Measurements from ENCODE around the gene ARID4B.

The ARID4B gene

GRCh38 chr1:235266967-235267366, 61.0 kb downstream of the ARID4B start:
- DNase-seq = no peak
- H3K4me1 ChIP-seq (ENCODE audit: control insufficient read depth, low read depth, low read length) = peaks cover 2% of the 10 kb centered on the region
- no peak overlapping the region for H3K4me2 ChIP-seq (ENCODE audit: low read length)
- H3K4me3 ChIP-seq (ENCODE audit: low read length) = no peak overlapping the region
- H3K36me3 ChIP-seq (ENCODE audit: control insufficient read depth, insufficient read depth, low read length) = no peaks in the 10 kb centered on the region
- H4K5ac ChIP-seq (ENCODE audit: low read length) = no peak overlapping the region
- H3K18ac ChIP-seq (ENCODE audit: low read length) = no peak overlapping the region
- H2BK15ac ChIP-seq (replicated peaks; ENCODE audit: low read depth) = no peak overlapping the region
- peaks cover 50% of the 10 kb centered on the region for H3K79me2 ChIP-seq (ENCODE audit: control insufficient read depth, insufficient read depth, low read length)
- no peaks in the 10 kb centered on the region for H3K27me3 ChIP-seq (ENCODE audit: insufficient read depth, low read length, poor library complexity)
- peaks cover 4% of the 10 kb centered on the region for H3K79me1 ChIP-seq (ENCODE audit: low read length)
- no peak overlapping the region for H2BK120ac ChIP-seq (ENCODE audit: low read depth, low read length)
- H3K27ac ChIP-seq (ENCODE audit: low read depth, low read length) = no peak overlapping the region
- no peak overlapping the region for H2AK5ac ChIP-seq (ENCODE audit: low read length)
- H2BK5ac ChIP-seq (ENCODE audit: low read length) = no peak overlapping the region
- no peak overlapping the region for H3K23ac ChIP-seq (ENCODE audit: low read length)
- no peak overlapping the region for H4K8ac ChIP-seq (ENCODE audit: low read depth, low read length)
- WGBS (ENCODE audit: extremely low coverage, insufficient coverage, low lambda C conversion rate) = no CpG with 5 or more reads among the region's 8 CpGs
- no peak overlapping the region for H3K4ac ChIP-seq (ENCODE audit: low read depth, low read length)
- no peak overlapping the region for H3K9ac ChIP-seq (ENCODE audit: low read length)
- no peak overlapping the region for H3K56ac ChIP-seq (ENCODE audit: low read length)

- Histone ChIP-seq H2BK15ac (replicated peaks; ENCODE audit: low read depth) (no peak overlapping the region), H3K9ac (ENCODE audit: low read length) (no peak overlapping the region), H3K4me3 (ENCODE audit: low read length) (no peak overlapping the region), H3K27me3 (ENCODE audit: insufficient read depth, low read length, poor library complexity) (no peaks in the 10 kb centered on the region), H3K27ac (ENCODE audit: low read depth, low read length) (no peak overlapping the region), H3K4me1 (ENCODE audit: control insufficient read depth, low read depth, low read length) (peaks cover 2% of the 10 kb centered on the region), H2BK120ac (ENCODE audit: low read depth, low read length) (no peak overlapping the region), H3K4me2 (ENCODE audit: low read length) (no peak overlapping the region), H3K18ac (ENCODE audit: low read length) (no peak overlapping the region), H3K4ac (ENCODE audit: low read depth, low read length) (no peak overlapping the region), H3K56ac (ENCODE audit: low read length) (no peak overlapping the region), H3K36me3 (ENCODE audit: control insufficient read depth, insufficient read depth, low read length) (no peaks in the 10 kb centered on the region), H3K79me1 (ENCODE audit: low read length) (peaks cover 4% of the 10 kb centered on the region), H2BK5ac (ENCODE audit: low read length) (no peak overlapping the region), H3K23ac (ENCODE audit: low read length) (no peak overlapping the region), H3K79me2 (ENCODE audit: control insufficient read depth, insufficient read depth, low read length) (peaks cover 50% of the 10 kb centered on the region), H4K8ac (ENCODE audit: low read depth, low read length) (no peak overlapping the region), H4K5ac (ENCODE audit: low read length) (no peak overlapping the region), H2AK5ac (ENCODE audit: low read length) (no peak overlapping the region)
- no CpG with 5 or more reads among the region's 1 CpG for WGBS (ENCODE audit: extremely low coverage, insufficient coverage, low lambda C conversion rate)
- DNase-seq = peak; percentile 37
Observed at GRCh38 chr1:235266325-235266724, 61.7 kb downstream of the ARID4B start.

- Histone ChIP-seq H2BK5ac (ENCODE audit: low read length) (no peak overlapping the region), H3K18ac (ENCODE audit: low read length) (no peak overlapping the region), H4K5ac (ENCODE audit: low read length) (no peak overlapping the region), H3K4me1 (ENCODE audit: control insufficient read depth, low read depth, low read length) (peaks cover 2% of the 10 kb centered on the region), H3K4me2 (ENCODE audit: low read length) (no peak overlapping the region), H3K27ac (ENCODE audit: low read depth, low read length) (no peak overlapping the region), H3K27me3 (ENCODE audit: insufficient read depth, low read length, poor library complexity) (no peaks in the 10 kb centered on the region), H3K56ac (ENCODE audit: low read length) (no peak overlapping the region), H2BK120ac (ENCODE audit: low read depth, low read length) (no peak overlapping the region), H3K23ac (ENCODE audit: low read length) (no peak overlapping the region), H3K4me3 (ENCODE audit: low read length) (no peak overlapping the region), H3K79me1 (ENCODE audit: low read length) (peaks cover 4% of the 10 kb centered on the region), H2AK5ac (ENCODE audit: low read length) (no peak overlapping the region), H3K4ac (ENCODE audit: low read depth, low read length) (no peak overlapping the region), H3K79me2 (ENCODE audit: control insufficient read depth, insufficient read depth, low read length) (peaks cover 46% of the 10 kb centered on the region), H3K36me3 (ENCODE audit: control insufficient read depth, insufficient read depth, low read length) (no peaks in the 10 kb centered on the region), H2BK15ac (replicated peaks; ENCODE audit: low read depth) (no peak overlapping the region), H3K9ac (ENCODE audit: low read length) (no peak overlapping the region), H4K8ac (ENCODE audit: low read depth, low read length) (no peak overlapping the region)
- no peak for DNase-seq
- WGBS (ENCODE audit: extremely low coverage, insufficient coverage, low lambda C conversion rate) = no CpG with 5 or more reads among the region's 3 CpGs
Observed at GRCh38 chr1:235265900-235266299, 62.1 kb downstream of the ARID4B start.

DNA sequence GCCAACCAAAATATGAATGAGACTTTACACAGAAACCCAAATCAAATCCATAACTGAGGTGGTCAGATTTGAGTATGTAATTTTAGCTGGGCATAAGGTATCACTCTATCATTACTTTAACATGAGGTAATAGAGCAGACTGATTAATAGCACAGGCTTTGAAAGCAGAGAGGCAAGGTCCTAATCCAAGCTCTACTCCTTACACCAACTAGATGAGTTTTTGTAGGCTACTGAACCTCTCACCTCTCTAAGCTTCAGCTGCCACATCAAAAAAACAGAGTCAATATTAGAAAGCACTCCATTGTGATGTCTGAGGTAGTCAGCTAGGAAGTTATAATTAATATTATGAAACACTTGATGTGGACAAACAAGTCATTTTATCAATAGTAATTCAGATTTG, 63.7 kb downstream of the ARID4B start:
- Histone ChIP-seq H3K4ac (ENCODE audit: low read depth, low read length) (no peak overlapping the region), H2AK5ac (ENCODE audit: low read length) (no peak overlapping the region), H3K4me3 (ENCODE audit: low read length) (no peak overlapping the region), H4K5ac (ENCODE audit: low read length) (no peak overlapping the region), H3K27ac (ENCODE audit: low read depth, low read length) (no peak overlapping the region), H3K27me3 (ENCODE audit: insufficient read depth, low read length, poor library complexity) (no peaks in the 10 kb centered on the region), H3K9ac (ENCODE audit: low read length) (no peak overlapping the region), H3K79me1 (ENCODE audit: low read length) (peaks cover 4% of the 10 kb centered on the region), H3K79me2 (ENCODE audit: control insufficient read depth, insufficient read depth, low read length) (peaks cover 41% of the 10 kb centered on the region), H3K4me2 (ENCODE audit: low read length) (no peak overlapping the region), H2BK120ac (ENCODE audit: low read depth, low read length) (no peak overlapping the region), H2BK5ac (ENCODE audit: low read length) (no peak overlapping the region), H3K56ac (ENCODE audit: low read length) (no peak overlapping the region), H4K8ac (ENCODE audit: low read depth, low read length) (no peak overlapping the region), H2BK15ac (replicated peaks; ENCODE audit: low read depth) (no peak overlapping the region), H3K18ac (ENCODE audit: low read length) (no peak overlapping the region), H3K4me1 (ENCODE audit: control insufficient read depth, low read depth, low read length) (peaks cover 2% of the 10 kb centered on the region), H3K36me3 (ENCODE audit: control insufficient read depth, insufficient read depth, low read length) (no peaks in the 10 kb centered on the region), H3K23ac (ENCODE audit: low read length) (no peak overlapping the region)
- DNase-seq = no peak

DNA sequence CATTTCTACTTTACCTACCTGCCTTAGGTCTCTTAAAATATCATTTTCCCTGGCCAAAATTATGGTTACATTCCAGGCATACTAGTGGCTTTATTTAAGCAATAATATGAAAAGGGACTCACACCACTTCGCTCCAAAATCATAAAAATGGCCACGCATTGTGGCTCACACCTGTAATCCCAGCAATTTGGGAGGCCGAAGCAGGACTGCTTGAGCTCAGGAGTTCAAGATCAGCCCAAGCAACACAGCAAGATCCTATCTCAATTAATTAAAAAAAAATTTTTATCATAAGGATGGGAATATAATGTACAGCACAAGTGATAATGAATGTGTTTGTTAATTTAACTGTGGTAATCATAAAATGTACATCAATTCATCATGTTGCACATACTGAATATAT, 65.4 kb downstream of the ARID4B start:
- Histone ChIP-seq H3K79me1 (ENCODE audit: low read length) (peaks cover 6% of the 10 kb centered on the region), H2BK120ac (ENCODE audit: low read depth, low read length) (peak overlapping the region; percentile 82), H3K4me1 (ENCODE audit: control insufficient read depth, low read depth, low read length) (peaks cover 5% of the 10 kb centered on the region), H4K5ac (ENCODE audit: low read length) (no peak overlapping the region), H2BK15ac (replicated peaks; ENCODE audit: low read depth) (no peak overlapping the region), H3K18ac (ENCODE audit: low read length) (no peak overlapping the region), H3K56ac (ENCODE audit: low read length) (no peak overlapping the region), H2BK5ac (ENCODE audit: low read length) (no peak overlapping the region), H3K27ac (ENCODE audit: low read depth, low read length) (no peak overlapping the region), H3K79me2 (ENCODE audit: control insufficient read depth, insufficient read depth, low read length) (peaks cover 34% of the 10 kb centered on the region), H4K8ac (ENCODE audit: low read depth, low read length) (no peak overlapping the region), H3K23ac (ENCODE audit: low read length) (no peak overlapping the region), H3K9ac (ENCODE audit: low read length) (no peak overlapping the region), H3K4me3 (ENCODE audit: low read length) (no peak overlapping the region), H3K4ac (ENCODE audit: low read depth, low read length) (no peak overlapping the region), H3K36me3 (ENCODE audit: control insufficient read depth, insufficient read depth, low read length) (no peaks in the 10 kb centered on the region), H3K27me3 (ENCODE audit: insufficient read depth, low read length, poor library complexity) (no peaks in the 10 kb centered on the region), H3K4me2 (ENCODE audit: low read length) (no peak overlapping the region), H2AK5ac (ENCODE audit: low read length) (no peak overlapping the region)
- DNase-seq = no peak
- no CpG with 5 or more reads among the region's 3 CpGs for WGBS (ENCODE audit: extremely low coverage, insufficient coverage, low lambda C conversion rate)

- Histone ChIP-seq H3K56ac (ENCODE audit: low read length) (no peak overlapping the region), H3K36me3 (ENCODE audit: control insufficient read depth, insufficient read depth, low read length) (no peaks in the 10 kb centered on the region), H4K8ac (ENCODE audit: low read depth, low read length) (no peak overlapping the region), H2BK5ac (ENCODE audit: low read length) (no peak overlapping the region), H3K23ac (ENCODE audit: low read length) (no peak overlapping the region), H2AK5ac (ENCODE audit: low read length) (no peak overlapping the region), H2BK15ac (replicated peaks; ENCODE audit: low read depth) (no peak overlapping the region), H3K9ac (ENCODE audit: low read length) (no peak overlapping the region), H3K27me3 (ENCODE audit: insufficient read depth, low read length, poor library complexity) (no peaks in the 10 kb centered on the region), H2BK120ac (ENCODE audit: low read depth, low read length) (no peak overlapping the region), H3K4me2 (ENCODE audit: low read length) (no peak overlapping the region), H3K79me2 (ENCODE audit: control insufficient read depth, insufficient read depth, low read length) (peaks cover 27% of the 10 kb centered on the region), H3K4me1 (ENCODE audit: control insufficient read depth, low read depth, low read length) (peaks cover 5% of the 10 kb centered on the region), H3K27ac (ENCODE audit: low read depth, low read length) (no peak overlapping the region), H3K79me1 (ENCODE audit: low read length) (peaks cover 4% of the 10 kb centered on the region), H3K4me3 (ENCODE audit: low read length) (no peak overlapping the region), H3K4ac (ENCODE audit: low read depth, low read length) (no peak overlapping the region), H3K18ac (ENCODE audit: low read length) (no peak overlapping the region), H4K5ac (ENCODE audit: low read length) (no peak overlapping the region)
- DNase-seq = no peak
- no CpG with 5 or more reads among the region's 4 CpGs for WGBS (ENCODE audit: extremely low coverage, insufficient coverage, low lambda C conversion rate)
Observed at GRCh38 chr1:235261243-235261642, 66.7 kb downstream of the ARID4B start.

All from mesendoderm (in vitro differentiated cells).